Transverse colon (tissue), 4 donors: ENCODE data around the gene CYP46A1. TPM values are rescaled to one million over a fixed set of nuclear protein-coding genes. Genes with fewer than 3 reads are reported as not detected.

Experiments
- DNase-seq: peaks from one replicate; pipeline ENCODE4 v3.0.0-alpha.2; 2019
- H3K27ac ChIP-seq, 4 donors: fragments of 200-600 bp; sonication (generic); 2 replicates each; pipeline ENCODE4 v1.5.1; 2016 to 2018; ENCODE audit warnings: inconsistent platforms in 4 of 4
- H3K27me3 ChIP-seq: fragments of 200-600 bp; sonication (generic); 2 replicates; pipeline ENCODE4 v1.5.1; 2017; ENCODE audit warnings: inconsistent platforms
- H3K36me3 ChIP-seq, 4 donors: fragments of 200-600 bp; sonication (generic); 2 replicates each; pipeline ENCODE4 v1.5.1; 2017 to 2019; ENCODE audit warnings: inconsistent platforms in 4 of 4
- H3K4me1 ChIP-seq, 4 donors: fragments of 200-600 bp; sonication (generic); 2 replicates each; pipeline ENCODE4 v1.5.1; 2017 to 2020; ENCODE audit warnings: inconsistent platforms in 4 of 4
- H3K4me3 ChIP-seq, 4 donors: fragments of 200-600 bp; sonication (generic); 1 replicate in 1 of 4; 2 replicates in 3 of 4; pipeline versions ENCODE4 v1.5.1 to v1.6.1; 2017 to 2019; ENCODE audit warnings: inconsistent platforms in 4 of 4
- H3K9me3 ChIP-seq, 2 donors: fragments of 200-600 bp; sonication (generic); 2 replicates each; pipeline ENCODE4 v1.5.1; 2017 to 2019; ENCODE audit warnings: inconsistent platforms in 2 of 2
- EP300 ChIP-seq: sonication (generic); formaldehyde crosslinking; IDR thresholded peaks from one replicate; pipeline ENCODE4 v1.6.1; 2017; ENCODE audit warnings: antibody characterized with exemption, low read depth
- POLR2A ChIP-seq: fragments of 450-650 bp; IDR thresholded peaks from one replicate; pipeline ENCODE4 v1.6.1; 2016; ENCODE audit warnings: antibody characterized with exemption, mild to moderate bottlenecking, moderate library complexity
- POLR2AphosphoS5 ChIP-seq, 3 donors: sonication (generic); formaldehyde crosslinking; IDR thresholded peaks; one replicate each; pipeline ENCODE4 v1.6.1; 2016; ENCODE audit warnings: antibody characterized with exemption in 3 of 3
- WGBS, 2 donors: methylation state at CpG; one replicate each; pipeline ENCODE4 v1.1.5; 2018; ENCODE audit warnings: low coverage in 1 of 2; 5-methylcytosine and 5-hydroxymethylcytosine counted together
- in situ Hi-C, 4 donors: fragments of 200-750 bp; cut with MboI; loops; one replicate each; pipeline versions ENCODE4 v1.15.0 to v1.15.1; 2017; ENCODE audit warnings: low sequenced_read_pairs in 3 of 4, low pct_ligation_motif_present in 1 of 4, low pct_unique_long_range_greater_than_20kb in 1 of 4
- intact Hi-C: fragments of 100-400 bp; cut with DNase I; formaldehyde crosslinking; loops from one replicate; pipeline ENCODE4 v1.15.1; 2023; ENCODE audit warnings: low total_unique reads
- total RNA-seq, 4 donors: library from RNA; depleted of rRNA; stranded (reverse); fragments of >200 nt; gene quantifications; one replicate each; pipeline ENCODE4 v1.1.0, GENCODE V29; 2016
- TF ChIP-seq, protein P1 (sequence below), 5 experiments: fragments of 200-600 bp in 3 of 5; fragments of 450-650 bp in 2 of 5; sonication (generic) in 3 of 5; IDR thresholded peaks; 1 replicate in 2 of 5; 2 replicates in 3 of 5; pipeline ENCODE4 v1.5.1; 2016 to 2017; ENCODE audit warnings: antibody characterized with exemption in 5 of 5, inconsistent platforms in 3 of 5, mild to moderate bottlenecking in 2 of 5, moderate library complexity in 1 of 5

Gene CYP46A1
- total RNA-seq, 4 donors from 2014 or later = 0.27 to 0.75 (median 0.52) TPM

DNA sequence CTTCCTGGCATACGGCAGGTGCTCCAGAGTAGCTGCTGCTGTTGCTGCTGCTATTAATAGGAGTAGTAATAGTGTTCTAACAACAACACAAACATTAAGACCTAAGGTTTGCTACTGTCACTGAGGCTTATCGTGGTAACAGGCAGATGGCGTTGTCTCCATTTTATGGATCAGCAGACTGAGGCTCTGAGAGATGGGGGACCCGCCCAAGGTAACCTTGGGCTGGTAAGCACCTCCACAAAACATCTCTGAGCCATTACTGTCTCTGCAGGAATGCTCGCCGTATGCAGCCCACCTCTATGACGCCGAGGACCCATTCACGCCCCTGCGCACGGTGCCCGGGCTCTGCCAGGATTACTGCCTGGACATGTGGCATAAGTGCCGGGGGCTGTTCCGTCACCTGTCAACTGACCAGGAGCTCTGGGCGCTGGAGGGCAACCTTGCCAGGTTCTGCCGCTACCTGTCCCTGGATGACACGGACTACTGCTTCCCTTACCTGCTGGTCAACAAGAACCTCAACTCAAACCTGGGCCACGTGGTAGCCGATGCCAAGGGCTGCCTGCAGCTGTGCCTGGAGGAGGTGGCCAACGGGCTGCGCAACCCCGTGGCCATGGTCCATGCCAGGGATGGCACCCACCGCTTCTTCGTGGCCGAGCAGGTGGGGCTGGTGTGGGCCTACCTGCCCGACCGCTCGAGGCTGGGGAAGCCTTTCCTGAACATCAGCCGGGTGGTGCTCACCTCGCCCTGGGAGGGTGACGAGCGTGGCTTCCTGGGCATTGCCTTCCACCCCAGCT is 31.9 kb upstream of the CYP46A1 start:
- Histone ChIP-seq H3K27me3 (peaks cover 3% of the 10 kb centered on the region), H3K4me1 (peaks cover 0 to 5% (median 0%) of the 10 kb centered on the region in 4 donors), H3K4me3 (no peak overlapping the region), H3K27ac (no peak overlapping the region), H3K36me3 (no peaks in the 10 kb centered on the region), H3K9me3 (no peaks in the 10 kb centered on the region)
- intact Hi-C loops (no loop called here), in situ Hi-C loops (no loop called here)
- TF ChIP-seq POLR2A (no peak), POLR2AphosphoS5 (IDR thresholded peaks at IDR 0.05) (no peak), EP300 (no peak)
- TF ChIP-seq, protein P1, sequence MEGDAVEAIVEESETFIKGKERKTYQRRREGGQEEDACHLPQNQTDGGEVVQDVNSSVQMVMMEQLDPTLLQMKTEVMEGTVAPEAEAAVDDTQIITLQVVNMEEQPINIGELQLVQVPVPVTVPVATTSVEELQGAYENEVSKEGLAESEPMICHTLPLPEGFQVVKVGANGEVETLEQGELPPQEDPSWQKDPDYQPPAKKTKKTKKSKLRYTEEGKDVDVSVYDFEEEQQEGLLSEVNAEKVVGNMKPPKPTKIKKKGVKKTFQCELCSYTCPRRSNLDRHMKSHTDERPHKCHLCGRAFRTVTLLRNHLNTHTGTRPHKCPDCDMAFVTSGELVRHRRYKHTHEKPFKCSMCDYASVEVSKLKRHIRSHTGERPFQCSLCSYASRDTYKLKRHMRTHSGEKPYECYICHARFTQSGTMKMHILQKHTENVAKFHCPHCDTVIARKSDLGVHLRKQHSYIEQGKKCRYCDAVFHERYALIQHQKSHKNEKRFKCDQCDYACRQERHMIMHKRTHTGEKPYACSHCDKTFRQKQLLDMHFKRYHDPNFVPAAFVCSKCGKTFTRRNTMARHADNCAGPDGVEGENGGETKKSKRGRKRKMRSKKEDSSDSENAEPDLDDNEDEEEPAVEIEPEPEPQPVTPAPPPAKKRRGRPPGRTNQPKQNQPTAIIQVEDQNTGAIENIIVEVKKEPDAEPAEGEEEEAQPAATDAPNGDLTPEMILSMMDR (IDR thresholded peaks at IDR 0.05) = no peak
- 89 to 100% methylated on average over 1 to 30 of the region's 32 CpGs for WGBS, 2 donors
- DNase-seq = no peak

DNA sequence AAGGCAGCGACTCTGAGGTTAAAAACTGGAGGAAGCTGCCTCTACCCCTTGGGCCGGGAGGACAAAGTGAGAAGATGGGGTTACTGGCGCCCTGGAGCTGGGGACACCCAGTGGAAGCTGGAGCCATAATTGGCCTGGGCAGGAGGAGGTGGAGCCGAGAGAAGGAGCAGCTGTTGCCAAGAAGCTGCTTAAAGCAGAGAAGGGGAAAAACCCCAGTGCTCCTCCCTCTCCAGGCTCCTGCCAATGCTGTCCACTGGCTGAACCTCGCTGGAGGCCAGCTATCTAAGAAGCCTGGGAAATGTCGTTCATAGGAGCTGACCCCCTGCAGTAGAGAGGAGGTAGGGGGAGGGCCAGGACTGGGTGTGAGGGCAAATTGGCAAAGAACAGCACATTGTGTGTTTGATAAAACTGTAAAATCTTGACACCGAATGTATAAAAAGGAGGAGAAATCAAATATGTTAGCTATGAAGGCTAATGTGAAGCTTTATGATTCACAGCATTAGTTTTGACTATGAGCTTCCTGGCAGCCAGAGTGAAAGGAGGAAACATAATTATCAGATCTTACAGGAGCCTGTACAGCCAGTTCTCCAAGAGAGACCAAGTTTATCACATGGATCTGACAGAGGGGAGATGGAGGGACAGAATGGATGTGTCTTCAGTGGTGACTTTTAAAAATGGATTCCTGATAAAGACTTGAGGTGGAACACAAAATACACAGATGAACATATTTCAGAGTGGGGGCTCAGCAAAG is 29.7 kb upstream of the CYP46A1 start:
- Histone ChIP-seq H3K27me3 (peaks cover 17% of the 10 kb centered on the region), H3K4me3 (no peak overlapping the region), H3K9me3 (no peaks in the 10 kb centered on the region), H3K27ac (peak overlapping the region in 1 of 4 donors; percentile 11), H3K36me3 (no peaks in the 10 kb centered on the region), H3K4me1 (peaks cover 0 to 5% (median 0%) of the 10 kb centered on the region in 4 donors)
- intact Hi-C loops = no loop called here
- DNase-seq = peak; percentile 52
- in situ Hi-C loops = no loop called here
- 16 to 20% methylated on average over 1 to 7 of the region's 7 CpGs for WGBS, 2 donors
- TF ChIP-seq POLR2AphosphoS5 (IDR thresholded peaks at IDR 0.05) (no peak), EP300 (no peak), POLR2A (no peak)
- TF ChIP-seq, protein P1 (IDR thresholded peaks at IDR 0.05) = no peak

DNA sequence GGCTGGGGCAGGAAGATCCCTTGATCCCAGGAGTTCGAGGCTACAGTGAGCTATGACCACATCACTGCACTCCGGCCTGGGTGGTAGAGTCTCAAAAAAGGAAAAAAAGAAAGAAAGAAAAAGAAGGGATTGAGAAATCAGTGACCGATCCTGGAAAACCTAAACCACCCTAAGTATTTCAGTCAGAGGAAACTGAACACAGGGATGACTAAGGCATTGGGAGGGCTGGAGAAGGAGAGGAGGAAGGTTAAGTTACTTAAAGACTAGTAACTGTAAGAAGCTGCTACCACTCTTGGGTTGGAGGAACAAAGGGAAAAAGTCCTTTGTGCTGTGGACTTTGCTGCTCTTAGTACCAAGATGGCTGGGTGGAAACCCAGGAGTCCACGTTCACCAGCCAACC is 28.6 kb upstream of the CYP46A1 start:
- H3K9me3 ChIP-seq = no peaks in the 10 kb centered on the region
- TF ChIP-seq POLR2A (no peak), POLR2AphosphoS5 (IDR thresholded peaks at IDR 0.05) (no peak), EP300 (no peak)
- TF ChIP-seq, protein P1 (IDR thresholded peaks at IDR 0.05) = no peak
- in situ Hi-C loops = no loop called here
- no peak for DNase-seq
- WGBS, 2 donors = 79 to 87% methylated on average over 3 to 4 of the region's 4 CpGs
- H3K27me3 ChIP-seq = peaks cover 28% of the 10 kb centered on the region
- H3K4me1 ChIP-seq = peaks cover 0 to 5% (median 0%) of the 10 kb centered on the region in 4 donors
- H3K27ac ChIP-seq = no peak overlapping the region
- no peak overlapping the region for H3K4me3 ChIP-seq
- H3K36me3 ChIP-seq = no peaks in the 10 kb centered on the region
- intact Hi-C loops = no loop called here

DNA sequence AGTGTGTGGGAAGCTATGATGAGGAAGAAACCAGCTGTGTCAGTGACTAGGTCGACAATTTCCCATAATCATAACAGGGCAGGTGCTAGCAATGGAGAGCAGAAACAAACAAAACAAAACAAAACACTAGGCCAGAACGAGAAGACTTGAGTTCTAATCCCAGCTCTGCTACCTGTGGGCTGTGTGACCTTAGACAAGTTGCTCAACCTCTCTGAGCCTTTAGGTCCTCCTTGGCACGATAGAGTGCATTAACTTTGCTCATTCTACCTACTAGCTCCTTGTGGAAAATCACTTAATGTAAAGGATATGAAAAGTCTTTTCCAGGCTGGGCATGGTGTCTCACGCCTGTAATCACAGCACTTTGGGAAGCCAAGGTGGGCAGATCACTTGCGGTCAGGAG is 27.9 kb upstream of the CYP46A1 start:
- Histone ChIP-seq H3K27ac (no peak overlapping the region), H3K4me1 (peaks cover 0 to 5% (median 0%) of the 10 kb centered on the region in 4 donors), H3K36me3 (no peaks in the 10 kb centered on the region), H3K9me3 (no peaks in the 10 kb centered on the region), H3K27me3 (peaks cover 34% of the 10 kb centered on the region), H3K4me3 (no peak overlapping the region)
- 48 to 65% methylated on average over 3 to 5 of the region's 5 CpGs for WGBS, 2 donors
- TF ChIP-seq POLR2A = no peak
- in situ Hi-C loops (no loop called here), intact Hi-C loops (no loop called here)
- DNase-seq = no peak
